ENCODE data around the gene RHBDF2.

Gene RHBDF2

DNA sequence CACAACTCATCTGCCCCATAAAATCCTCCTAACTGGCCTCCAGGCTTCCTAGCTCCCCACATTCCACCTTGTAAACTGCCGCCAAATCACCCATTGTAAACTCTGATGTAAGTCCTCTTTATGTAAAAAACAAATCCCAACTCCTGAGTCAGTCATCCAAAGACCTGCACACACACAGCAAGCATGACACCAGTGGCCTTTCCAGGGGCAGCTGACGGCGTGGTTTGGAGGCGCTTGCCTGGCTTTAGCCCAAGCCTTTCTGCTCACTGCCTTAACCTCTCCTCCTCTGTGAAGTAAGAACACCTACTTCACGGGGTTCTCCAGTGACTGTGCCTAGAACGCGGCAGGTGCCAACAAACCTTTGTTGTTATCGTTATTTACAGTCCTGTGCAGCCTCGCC, 62.3 kb downstream of the RHBDF2 start:
- DNase-seq (ENCODE audit: low read depth in 2 of 2), result no peak

DNA sequence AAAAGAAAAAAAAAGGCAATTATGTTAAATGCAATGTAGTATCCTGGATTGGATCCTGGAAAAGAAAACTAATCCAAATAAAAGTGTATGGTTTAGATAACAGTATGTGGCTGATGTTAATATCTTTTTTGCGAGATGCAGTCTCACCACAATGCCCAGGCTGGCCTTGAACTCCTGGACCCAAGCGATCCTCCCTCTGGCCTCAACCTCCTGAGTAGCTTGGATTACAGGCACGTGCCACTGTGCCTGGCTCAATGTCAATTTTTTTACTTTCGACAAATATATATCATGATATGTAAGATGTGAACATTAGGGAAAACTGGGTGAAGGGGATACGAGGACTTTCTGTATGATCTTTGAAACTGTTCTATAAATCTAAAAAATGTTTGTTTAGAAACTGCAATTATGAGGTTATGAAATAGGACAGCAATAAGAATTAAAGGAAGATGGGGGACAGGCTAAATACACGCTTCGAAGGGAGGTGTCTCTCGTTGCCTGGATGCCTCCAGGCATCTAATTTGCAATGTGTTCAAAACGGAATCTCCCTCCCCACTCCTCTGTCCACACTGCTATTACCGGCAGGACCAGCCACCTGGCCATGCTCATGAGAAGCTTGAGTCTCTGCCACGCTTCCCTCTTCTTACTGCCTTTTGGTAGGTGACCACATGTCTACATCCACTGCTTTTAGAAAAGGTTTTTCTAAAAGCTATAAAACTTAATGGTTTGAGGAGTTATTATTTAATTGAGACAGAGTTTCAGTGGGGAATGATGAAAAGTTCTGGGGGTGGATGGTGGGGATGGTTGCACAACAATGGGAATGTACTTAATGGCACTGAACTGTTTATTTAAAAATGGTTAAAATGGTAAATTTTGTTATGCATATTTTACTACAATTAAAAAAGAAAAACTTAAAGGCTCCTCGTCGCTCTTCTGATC, 63.5 kb downstream of the RHBDF2 start:
- no peak for DNase-seq (ENCODE audit: low read depth in 2 of 2)

DNA sequence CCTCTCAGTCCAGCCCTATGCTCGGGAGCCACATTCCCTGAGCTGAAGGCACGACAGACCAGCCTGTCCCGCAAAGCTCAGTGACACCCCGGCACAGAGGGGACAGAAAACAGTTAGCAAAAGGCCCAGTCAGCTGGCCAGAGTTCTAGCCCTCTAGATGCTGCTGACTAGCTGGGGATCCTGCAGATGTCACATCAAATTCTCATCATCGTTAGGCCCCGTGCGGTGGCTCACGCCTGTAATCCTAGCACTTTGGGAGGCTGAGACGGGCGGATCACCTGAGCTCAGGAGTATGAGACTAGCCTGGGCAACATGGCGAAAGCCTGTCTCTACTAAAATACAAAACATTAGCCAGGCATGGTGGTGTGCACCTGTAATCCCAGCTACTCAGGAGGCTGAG, 65.5 kb downstream of the RHBDF2 start:
- no peak for DNase-seq (ENCODE audit: low read depth in 2 of 2)

DNA sequence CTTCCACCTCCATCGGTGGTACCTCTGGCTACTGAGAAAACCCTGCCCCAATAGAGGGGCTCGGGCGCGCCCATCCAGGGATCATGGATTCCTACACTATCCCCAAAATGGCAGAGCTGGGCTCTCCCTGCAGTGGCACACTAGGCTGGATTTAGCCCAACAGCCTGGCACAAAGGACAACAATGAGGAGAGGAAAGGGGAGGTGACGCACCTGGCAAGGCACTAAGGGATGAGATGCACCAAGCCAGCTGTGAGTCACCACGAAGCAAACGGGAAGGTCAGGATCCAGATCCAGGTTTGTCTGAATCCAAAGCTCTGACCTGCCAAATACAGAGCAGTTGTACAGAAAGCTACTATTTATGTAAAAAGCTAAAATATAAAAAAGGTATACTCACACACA, 66.4 kb downstream of the RHBDF2 start:
- DNase-seq (ENCODE audit: low read depth in 2 of 2), result no peak

DNA sequence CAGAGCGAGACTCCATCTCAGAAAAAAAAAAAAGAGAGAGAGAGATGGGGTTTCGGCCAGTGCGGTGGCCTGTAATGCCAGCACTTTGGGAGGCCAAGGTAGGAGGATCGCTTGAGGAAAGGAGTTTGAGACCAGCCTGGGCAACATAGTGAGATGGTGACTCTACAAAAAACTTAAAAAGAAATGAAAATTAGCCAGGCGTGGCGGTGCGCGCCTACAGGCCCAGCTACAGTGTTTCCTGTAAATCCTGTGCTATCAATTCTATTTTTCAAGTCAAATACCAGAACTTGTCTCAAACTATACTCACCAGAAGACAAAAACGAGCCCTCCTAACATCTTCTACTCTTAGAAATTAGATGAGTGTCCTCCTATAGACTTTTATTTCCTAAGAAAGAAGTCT, 67.5 kb downstream of the RHBDF2 start:
- DNase-seq (ENCODE audit: low read depth in 2 of 2), result no peak

DNA sequence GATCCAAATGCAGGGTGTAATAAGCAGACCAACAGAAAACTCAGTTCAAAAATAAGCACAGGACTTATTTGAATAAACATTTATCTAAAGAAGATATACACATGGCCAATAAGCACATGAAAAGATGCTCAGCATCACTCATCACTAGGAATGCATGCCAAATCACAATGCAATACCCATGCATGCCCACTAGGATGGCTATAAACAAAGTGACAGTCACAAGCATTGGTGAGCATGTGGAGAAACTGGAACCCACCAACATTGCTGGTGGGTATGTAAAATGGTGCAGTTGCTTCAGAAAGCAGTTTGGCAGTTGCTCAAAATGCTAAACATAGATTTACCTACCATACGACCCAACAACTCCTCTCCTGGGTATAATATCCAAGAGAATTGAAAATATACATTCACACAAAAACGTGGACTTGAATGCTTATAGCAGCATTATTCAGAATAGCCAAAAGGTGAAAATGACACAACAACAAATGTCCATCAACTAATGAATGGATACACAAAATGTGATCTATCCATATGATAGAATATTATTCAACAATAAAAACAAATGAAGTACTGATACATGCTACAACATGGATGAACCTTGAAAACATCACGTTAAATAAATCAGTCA, 68.4 kb downstream of the RHBDF2 start:
- DNase-seq (ENCODE audit: low read depth in 2 of 2), result no peak

DNA sequence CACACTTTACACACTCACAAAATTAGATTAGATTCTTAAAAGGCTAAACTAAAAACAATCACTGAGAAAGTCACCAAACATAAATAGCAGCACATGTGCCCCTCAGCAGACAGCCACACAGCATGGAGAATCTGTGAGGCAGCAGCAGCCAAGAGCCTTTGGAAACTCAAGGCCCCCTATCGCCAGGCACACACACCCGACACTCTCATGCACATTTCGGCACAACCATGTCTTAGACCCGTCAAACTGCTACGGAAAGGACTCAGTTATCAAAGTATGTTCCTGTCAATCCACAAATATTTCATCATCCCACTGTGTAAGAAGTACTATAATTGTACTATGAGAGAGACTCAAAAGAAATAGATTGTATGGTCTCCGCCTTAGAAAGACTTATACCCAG, 69.2 kb downstream of the RHBDF2 start:
- DNase-seq (ENCODE audit: low read depth in 2 of 2), result no peak

DNA sequence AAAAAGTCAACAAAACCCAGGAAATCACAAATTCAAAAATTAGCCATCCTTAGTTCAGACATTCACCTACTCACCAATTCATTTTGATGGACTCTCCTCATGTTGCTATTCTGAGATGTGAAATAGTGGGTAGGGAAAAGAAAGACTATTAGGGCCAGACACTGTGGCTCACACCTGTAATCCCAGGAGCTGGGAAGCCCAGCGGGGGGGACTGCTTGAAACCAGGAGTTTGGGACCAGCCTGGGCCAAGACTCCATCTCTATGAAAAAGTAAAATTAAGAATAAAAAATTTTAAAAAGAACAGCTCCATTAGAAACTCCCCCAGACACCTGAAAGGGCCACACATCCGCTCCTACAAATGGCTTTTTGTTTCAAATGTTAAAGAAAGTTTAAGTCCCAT, 69.7 kb downstream of the RHBDF2 start:
- no peak for DNase-seq (ENCODE audit: low read depth in 2 of 2)

DNA sequence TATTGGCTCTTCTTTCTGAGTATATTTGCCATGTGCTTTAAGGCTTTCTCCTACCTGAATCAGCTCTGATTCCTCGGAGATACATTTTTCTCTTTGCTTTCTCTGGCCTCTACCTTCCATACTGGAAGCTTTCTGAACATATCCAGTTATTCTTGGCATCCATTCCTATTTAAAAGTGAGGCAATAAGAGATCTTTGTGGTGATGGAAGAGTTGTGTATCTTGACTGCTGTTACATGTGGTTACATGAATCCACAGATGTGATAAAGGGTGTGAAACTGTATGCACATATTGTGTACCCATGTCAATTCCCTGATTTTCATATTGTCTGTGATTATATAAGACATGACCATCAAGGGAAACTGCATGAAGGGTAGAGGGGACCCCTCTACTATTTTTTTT, 72.7 kb downstream of the RHBDF2 start:
- no peak for DNase-seq (ENCODE audit: low read depth in 2 of 2)

DNA sequence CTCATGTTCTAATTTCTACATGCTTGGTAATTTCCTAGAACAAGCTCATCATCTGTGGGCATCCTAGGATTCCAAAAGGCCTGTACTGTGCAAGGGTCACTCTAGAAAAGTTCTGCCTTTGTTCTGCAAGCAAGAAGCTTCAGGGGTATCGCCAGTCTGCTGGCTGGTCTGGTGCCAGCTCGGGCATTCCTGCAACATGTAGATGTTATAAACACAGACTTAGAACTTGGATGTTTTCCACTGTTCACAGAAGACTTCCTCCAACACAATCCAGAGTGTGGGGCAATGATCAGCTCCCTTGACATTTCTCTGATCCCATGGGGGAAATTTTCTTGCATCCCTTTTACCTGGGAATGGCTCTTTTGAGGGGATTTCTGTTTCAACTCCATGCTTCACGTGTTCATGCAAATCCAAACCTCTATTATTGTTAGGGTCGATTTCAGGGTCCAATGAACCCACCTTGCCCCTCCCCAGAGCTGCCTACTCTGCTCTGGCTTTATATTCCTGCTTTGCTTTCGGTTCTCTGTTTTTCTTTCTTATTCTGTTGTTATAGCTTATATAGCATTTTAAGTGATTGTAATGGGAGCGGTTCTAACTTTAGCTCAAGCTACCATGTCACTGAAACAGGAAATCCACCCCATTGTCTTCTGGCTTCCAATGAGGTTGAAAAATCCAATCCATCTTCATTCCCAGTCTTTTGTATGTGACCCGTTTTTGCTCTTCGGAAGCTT, 73.6 kb downstream of the RHBDF2 start:
- no peak for DNase-seq (ENCODE audit: low read depth in 2 of 2)

DNA sequence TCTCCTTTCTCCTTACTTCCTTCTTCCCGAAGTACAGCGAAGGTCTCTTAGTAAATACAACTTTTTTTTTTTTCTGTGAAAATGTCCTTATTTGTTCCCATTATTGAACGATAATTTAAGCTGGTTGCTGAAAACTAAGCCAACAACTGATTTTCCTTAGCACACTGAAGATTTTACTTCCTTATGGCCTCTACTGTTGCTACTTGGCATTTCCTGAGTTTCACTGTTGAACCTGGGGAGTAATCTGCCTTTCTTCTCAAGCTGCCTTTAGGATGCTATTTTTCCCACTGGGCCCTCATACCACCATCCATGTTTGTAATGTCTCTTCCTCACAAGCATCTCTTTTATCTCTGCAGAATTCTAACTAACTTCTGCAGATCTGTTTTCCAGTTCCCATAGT, 74.4 kb downstream of the RHBDF2 start:
- no peak for DNase-seq (ENCODE audit: low read depth in 2 of 2)

DNA sequence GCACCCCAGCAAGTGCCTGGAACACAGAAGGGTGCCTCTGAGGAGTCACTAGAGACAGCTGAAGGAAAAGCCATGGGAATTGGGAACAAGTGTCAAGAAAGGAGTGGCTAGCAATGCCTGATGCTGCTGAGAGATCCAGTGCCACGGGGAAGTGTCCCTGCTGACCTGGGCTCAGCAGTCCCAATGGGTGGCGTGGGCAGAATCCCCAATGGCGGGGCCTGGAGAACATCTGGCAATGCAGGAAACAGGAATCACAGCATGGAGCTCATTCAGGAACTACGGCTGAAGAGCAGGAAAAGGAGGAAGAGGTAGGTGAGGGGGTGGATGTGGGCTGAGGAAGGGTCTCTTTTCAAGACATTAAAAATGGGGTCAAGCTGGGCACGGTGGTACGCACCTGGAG, 78.4 kb downstream of the RHBDF2 start:
- no peak for DNase-seq (ENCODE audit: low read depth in 2 of 2)

DNA sequence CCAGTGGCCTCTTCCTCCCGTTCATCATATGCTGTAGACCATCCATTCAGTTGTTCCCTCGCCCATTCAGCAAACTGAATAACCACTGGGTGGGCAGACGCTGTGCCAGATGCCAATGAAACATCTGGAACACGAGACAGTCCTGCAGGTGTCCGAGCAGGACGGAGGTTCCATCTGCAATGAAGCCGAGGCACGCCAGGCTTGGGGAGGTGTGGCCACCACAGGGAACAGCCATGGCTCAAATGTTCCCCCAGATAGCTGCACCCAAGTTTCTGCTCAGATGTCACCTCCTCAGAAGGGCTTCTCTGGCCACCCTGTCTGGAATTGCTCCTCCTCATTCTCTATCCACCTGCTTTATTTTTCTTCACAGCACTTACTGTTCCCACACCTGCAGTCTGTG, 78.8 kb downstream of the RHBDF2 start:
- no peak for DNase-seq (ENCODE audit: low read depth in 2 of 2)

DNA sequence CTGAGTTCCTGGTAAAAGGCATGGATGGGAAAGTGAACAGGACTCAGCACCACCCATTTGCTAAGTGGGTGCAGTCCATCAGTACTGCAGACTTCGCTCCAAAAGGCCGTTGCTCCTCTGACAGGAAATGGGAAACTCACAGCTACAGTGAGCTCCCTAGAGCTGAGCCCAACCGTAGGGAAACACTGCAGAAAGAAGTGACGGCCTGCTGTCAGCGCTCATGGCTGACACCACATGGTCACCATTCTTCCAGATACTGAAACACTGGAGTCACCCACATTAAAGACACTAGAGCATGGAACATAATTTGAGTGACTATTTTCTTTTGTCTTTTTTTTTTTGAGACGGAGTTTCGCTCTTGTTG, 80.2 kb downstream of the RHBDF2 start:
- no peak for DNase-seq (ENCODE audit: low read depth in 2 of 2)
